GM18498 (cell line): ENCODE data around the gene PDILT.

ENCODE experiments used
- ATAC-seq: cut with Tn5 transposase; IDR thresholded peaks from one replicate; pipeline ENCODE4 v1.9.1; 2021; ENCODE audit warnings: mild to moderate bottlenecking, moderate library complexity; ENCODE audit not compliant: unreplicated experiment

PDILT gene

DNA sequence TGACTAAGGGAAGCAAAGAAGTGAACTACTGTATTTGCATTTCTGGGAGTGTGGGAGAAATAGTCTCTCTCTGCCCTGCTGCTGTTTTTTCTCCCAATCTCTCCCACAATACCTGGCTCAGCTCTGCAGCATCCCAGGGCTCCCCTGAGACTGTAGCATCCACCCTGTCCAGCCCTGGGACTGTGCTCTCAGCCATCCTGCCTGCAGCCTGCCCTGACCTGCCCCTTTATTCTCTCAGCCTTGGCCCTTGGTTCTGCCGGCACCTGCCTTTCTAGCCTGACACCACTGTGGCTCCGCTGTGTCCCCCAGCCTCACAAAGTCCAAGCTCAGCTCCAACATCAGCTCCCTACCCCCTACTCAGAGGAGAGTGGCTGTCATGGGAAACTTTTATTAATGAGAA, 1.9 kb downstream of the PDILT start:
- no peak for ATAC-seq

DNA sequence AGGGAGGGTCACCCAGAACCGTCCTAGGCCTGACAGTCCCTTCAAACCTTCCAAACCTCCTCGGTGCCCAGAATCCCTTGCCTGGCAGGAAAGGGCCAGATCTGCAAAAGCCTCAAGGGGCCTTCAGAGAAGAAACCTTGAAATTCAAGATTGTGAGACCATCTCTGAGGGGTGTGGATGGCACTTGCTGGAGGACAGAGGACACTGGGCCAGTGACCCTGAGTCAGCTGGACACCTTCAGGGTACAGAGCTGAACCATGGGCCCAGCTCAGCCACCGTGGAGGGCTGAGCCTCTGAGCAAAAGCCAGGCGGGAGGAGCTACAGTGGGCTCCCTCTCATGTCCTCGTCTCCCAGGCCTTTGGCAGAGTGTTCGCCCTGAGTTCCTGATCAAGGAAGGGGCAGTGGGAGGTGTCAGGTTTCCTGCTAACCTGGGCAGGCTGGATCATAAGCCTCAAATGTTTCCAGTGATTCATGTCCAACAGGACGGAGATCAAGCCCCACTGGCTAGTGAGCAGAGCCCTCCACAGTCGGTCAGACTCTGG, 3.0 kb downstream of the PDILT start:
- ATAC-seq, result no peak

DNA sequence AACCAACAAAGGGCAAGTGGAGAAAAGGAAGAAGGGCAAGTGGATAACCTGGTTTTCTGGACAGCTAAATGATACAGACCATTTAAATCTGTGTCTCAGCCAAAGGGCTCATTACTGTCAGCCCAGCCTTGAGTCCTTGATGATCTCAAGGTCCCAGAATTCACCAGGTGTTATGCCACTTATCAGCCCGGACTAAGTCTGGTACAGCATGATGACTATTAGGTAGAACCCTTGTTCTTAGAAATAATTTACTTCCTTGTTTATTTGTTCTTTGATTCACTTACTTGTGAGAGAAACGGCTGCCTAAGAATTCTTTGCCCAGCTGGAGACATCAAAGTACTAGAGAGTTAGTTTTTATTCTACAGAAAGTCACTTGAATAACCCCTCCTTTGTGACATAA, 3.5 kb downstream of the PDILT start:
- no peak for ATAC-seq

DNA sequence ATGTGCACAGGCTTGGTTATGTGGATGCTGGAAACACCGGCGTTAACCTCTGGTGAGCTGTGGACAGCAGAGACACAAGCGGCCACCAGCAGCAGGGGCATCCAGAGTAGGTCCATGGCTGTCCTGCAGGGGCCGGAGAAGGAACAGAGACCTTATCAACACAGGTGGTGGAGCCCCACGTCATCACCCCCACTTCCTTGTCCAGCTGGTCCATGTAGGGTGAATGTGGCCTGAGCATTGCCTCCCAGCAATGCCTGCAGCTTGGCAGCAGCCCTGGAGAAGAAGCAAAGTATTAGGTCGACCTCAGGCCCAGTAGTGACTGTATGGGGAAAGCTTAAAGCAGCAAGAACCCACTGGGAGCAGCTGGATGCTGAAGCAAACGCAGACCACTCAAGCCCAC, 5.4 kb downstream of the PDILT start:
- ATAC-seq, result no peak

DNA sequence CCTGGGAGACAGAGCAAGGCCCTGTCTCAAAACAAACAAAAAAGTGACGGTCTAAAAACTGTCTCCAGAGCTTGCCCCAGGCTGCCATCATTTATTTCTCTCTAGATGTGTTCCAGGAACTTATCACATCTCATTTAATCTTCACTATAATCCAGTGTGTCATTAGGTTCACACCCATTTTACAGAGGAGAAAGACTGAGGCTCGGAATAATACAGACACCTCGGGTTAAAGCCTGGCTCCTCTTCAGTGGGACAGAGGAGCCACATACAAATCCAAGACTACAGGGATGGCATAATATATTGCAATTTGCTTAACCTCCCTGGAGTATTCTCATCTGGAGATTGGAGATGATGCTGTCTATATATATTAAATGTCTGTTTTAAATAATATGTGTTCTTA, 5.9 kb downstream of the PDILT start:
- ATAC-seq, result no peak

DNA sequence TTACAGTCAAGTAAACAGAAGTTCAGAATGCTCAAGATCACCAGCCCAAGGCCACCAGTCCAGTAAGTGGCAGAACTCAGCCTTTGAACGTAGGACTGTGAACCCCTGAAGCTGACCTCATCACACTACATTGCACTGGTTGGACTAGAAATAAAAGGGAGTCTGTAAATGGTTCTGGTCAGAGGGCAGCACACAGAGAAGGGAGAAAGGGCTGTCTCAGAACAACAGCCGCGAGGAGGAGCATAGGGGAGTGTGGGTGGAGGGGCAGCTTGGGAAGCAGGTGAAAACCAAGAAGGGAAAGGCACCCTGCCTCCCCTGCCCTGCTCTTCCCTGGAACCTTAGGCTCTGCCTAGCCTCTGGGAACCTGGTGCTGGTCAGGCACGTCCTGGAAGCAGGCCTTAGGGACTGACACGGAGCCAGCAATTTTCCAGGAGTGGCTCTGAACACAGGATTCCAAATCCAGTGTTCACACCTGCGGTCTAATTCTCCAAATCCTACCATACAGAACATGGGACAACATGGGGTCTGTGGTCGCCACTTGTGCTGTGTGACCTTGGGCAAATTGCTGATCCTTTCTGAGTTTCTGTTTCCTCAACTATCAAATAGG, 7.0 kb downstream of the PDILT start:
- ATAC-seq, result no peak

DNA sequence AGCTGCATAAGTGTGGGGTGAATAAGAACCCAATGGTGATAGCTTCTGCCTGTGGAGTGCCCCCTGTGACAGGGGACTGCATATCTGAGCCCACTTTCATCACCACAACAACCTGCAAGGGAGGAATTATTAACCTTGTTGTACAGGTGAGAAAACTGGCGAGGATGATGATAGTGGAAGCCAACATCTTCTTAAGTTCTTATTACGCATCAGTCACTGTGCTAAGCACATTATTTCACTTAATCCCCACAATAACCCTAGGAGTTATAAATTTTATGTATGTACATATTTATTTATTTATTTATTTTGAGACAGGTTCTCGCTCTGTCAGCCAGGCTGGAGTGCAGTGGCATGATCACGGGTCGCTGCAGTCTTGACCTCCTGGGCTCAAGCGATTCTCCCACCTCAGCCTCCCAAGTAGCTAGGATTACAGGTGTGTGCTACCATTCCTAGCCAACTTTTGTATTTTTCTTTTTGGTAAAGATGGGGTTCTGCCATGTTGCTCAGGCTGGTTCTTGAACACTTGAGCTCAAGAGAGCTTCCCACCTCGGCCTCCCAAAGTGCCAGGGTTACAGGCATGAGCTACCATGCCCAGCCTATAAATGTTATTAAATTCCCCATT, 7.6 kb downstream of the PDILT start:
- no peak for ATAC-seq

DNA sequence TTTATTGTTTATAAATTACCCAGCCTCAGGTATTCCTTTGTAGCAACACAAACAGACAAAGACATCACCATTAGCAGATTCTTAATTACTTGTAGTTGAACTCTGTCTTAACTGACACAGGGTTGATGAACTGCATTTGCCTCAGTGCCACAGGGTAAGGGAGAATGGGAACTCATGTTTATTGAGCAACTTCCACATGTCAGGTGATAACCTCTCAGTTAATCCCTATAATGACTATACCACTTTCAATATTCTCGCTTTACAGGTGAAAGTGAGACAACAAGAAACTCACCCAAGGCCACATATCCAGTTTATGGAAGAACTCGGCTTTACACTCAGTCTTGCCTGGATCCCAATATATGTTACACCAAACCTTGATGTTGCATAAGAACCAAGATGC, 8.6 kb downstream of the PDILT start:
- ATAC-seq, result no peak

DNA sequence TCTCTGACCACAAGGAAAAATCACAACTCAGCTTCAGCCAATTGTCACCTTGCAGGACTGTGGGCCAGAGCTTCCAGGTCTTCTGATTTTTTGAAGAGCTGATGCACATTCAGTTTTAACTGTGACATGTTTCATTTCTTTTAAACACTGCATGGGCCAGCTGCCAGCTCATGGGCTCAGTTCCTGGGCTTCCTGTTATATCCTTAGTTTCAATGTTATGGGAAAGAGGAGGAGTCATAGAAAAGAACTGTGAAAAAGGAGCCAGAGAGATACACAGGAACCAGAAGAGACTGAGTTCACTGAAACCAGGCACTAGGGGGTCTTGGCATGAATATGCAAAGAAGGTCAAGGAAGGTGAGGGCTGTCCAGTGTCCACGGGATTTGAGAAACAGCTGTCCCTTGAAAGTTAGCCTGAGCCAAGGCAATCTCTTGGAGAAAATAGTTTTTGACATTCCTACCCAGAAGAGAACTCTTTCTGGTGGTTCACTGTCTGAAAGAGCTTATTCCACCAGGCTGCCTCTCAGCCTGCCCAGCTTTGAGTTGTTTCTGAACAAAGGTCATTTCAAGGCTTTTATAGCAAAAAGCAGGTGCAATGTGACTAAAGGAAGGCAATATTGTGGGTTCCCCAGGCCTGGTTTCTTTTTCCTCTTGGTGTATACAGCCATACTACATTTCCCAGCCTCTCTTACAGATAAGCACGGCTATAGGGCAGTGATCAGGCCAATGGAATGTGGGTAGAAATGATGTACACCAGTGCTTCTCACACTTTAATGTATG, 10.5 kb downstream of the PDILT start:
- ATAC-seq, result no peak

DNA sequence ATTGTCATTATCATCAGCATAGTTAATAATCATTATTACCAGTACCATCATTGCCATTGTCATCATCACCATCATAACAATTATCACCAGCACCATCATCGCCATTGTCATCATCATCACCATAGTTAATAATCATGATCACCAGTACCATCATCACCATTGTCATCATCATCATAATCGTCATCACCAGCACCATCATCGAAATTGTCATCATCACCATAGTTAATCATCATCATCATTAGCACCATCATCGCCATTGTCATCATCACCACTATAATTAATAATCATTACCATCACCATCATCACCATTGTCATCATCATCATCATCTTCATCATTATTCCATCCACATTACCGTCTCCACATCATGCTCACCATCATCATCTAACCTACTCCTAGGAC, 13.5 kb downstream of the PDILT start:
- no peak for ATAC-seq

DNA sequence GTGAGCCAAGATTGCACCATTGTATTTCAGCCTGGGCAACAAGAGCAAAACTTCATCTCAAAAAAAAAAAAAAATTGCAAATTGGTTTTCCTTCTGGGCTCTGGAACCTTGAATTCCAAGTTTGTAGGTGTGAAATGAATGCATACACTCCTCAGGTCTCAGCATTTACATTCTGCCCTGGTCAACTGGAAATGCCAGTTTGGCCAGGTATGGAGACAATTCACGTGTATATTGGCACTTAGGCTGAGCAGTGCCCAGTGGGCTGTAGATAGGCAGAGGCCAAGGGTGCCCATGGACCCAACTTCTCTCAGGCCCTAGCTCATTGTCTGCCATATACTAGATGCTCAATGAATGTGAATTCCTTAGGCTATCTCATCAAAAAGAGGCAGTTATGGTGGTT, 15.7 kb downstream of the PDILT start:
- no peak for ATAC-seq

DNA sequence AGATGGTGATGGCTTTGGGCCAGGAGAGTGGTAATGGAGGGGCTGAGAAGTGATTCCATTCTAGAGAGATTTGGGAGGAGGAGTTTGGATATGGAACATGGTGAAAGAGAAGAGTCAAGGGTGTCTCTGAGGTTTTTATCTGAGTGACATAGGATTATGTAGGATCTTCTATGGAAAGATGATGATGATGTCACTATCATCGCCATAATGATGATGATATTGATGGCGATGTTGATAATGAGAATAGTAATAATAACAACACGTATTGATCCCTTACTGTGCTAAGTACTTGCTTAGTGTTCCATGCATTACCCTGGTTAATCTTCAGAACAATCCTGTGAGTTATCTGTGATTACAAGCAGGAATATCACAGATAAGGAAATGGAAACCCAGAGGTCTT, 16.6 kb downstream of the PDILT start:
- no peak for ATAC-seq

DNA sequence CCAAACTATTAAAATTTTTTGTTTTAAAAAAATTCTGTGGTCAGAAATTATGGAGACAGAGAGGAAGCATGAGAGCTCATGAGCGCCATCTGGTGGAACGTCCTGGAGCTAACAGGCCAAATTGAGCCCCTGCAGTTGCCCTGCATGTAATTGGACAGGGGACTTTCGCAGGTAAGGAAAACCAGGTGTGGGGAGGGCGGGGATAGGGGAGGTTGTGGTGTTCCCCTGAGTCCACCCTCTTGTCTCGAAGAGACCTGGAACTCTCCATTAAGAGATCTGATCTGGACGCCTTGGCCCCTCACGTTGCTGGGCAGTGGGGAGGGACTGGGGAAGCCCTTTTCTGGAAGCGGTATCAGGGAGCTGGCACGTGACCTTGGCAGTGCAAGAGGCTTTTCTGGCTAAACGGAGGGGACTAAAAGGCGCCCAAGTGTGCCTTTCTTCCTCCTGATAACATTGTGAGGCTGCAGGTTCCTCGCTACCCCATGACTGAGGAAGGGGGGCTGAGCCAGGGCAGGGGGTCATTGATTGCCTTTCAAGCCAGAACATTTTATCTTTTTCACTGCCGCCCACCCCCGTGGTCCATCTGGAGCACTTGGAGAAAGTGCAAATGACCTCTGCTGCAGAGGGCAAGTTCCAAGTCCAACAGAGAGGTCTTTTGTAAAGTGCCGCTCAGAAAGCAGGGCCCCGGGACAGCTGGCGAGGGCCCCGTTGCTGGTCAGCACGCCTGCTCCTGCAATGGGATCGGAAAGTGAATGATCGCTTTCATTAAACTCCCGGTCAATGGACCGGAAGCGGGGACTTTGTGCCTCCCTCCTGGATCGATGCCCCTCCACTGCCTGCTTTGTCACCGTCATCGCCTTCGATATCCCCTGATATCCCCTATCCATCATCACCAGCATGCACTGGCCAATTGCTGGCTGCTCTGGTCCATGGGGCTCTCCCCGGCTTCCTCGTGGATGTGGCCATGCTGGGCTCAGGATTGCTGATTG, 18.4 kb downstream of the PDILT start:
- ATAC-seq, result no peak

DNA sequence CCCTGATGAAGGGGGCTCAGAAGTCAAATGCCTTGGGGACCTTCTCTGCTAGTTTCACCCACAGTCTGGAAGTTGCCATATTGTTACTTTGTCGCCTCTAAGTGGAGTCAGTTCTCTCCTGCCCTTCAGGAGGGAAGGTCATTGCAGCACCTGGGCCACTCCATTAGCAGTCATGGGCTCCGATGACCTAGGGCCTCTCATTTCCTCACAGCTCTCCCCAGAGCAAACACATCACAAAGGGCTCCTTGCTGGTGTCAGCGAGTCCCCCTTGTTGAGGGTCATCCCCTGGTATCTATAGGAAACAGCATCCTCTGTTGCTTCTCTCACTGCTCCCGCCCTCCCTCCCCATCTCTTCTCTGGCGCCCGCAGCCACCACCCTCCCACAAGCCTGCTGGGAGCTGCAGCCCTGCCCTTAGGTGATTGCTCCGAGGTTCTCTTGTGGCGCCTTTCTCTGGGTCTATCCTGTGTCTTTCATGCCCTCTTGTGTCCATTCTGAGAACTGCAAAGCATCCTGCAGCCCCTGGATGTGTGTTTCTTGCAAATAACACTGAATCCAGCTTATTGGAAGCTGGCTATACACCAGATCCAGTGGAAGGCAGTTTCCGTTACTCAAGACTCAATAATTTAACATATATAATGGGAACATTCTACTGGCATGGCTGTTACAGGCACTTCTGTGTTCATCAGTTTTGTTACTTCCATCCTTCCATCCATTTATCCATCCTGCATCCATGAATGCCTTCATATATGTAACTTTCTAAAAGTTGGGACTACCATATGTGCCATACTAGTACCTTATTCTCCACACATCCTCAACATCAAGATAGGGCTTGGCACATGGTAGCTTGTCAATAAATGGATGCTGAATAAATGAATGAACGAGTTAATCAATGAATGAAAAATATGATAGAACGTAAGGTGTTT, 21.2 kb downstream of the PDILT start:
- ATAC-seq, result peak; percentile 61

DNA sequence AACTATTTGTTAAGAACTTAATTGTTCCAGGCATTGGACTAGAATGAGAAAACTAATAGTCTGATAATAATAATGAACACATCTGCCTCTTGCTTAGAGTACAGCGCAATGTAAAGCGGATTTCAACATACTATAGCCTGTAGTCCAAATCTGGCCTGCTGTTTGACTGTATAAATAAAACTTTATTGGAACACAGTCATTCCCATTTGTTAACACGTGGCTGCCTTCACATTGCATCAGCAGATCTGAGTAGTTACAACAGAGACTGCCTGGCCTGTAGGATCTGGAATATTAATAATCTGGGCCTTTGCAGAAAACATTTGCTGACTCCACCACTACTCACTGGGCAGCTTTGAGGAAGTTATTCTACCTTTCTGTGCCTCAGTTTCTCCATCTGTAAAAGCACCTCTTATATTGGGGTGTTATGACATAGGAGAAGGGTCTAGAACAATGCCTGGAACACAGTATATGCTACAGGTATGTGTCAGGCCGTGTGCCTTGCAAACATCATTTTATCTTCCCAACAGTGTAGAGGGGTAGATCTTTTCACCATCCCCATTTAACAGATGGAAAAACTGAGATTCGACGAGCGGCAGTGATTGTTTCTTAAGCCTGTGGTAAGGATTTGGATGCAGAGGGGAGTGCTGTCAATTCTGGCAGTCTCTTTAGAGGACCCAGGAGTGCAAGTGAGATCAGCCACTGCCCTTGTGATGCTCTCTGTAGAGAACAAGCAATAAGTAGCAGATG, 22.2 kb downstream of the PDILT start:
- ATAC-seq, result no peak

DNA sequence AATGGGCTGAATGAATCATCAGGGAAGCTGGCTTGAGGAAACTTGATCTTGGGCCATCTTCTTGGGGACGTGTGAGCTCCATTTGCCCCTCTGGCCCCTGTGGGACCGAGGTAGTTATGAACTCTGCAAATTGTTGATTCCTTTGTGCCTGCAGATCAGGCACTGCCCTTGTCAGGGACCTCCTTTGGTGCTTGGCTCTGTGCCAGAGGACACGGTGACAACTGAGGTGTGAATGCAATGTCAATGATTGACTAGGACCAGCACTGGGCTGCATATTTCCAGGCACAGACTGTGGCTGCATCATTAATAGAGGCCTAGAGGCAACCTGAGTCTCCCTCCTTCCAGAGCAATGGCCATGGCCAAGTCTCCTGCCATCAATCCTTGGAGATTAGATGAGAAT, 23.8 kb downstream of the PDILT start:
- no peak for ATAC-seq

DNA sequence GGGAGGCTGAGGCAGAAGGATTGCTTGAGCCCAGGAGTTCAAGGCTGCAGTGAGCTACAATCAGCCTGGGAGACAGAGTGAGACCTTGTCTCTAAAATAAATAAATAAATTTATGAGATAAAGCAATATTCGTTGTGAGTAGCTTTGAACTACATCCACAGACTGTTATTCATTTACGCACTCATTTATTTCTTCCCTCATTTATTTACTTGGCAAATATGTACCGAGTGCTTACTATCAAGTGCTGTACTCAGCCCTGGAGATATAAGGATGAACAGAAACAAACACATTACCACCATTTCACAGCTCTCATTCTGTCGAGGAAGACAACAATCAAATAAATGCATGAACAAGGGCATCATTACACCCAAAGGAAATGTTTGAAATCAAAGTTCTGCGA, 27.4 kb downstream of the PDILT start:
- ATAC-seq, result no peak

DNA sequence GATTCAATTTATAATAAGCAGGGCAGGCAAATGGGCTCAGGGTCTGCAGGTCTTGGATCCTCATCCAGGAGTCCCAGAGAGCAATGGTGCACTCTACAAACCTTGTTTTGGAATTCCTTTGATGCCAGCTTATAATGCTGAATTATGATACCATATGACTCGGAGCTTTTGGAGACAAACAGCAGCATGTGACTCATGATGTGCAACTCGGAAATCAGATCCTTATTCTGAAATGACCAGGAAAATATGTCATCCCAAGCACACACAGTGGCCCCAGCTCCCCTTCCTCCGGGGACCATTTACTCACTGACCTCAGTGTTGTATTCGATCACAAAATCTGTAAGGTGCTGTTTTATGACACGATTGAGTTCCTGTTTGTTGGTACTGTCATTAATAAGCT, 31.8 kb downstream of the PDILT start:
- ATAC-seq, result no peak

DNA sequence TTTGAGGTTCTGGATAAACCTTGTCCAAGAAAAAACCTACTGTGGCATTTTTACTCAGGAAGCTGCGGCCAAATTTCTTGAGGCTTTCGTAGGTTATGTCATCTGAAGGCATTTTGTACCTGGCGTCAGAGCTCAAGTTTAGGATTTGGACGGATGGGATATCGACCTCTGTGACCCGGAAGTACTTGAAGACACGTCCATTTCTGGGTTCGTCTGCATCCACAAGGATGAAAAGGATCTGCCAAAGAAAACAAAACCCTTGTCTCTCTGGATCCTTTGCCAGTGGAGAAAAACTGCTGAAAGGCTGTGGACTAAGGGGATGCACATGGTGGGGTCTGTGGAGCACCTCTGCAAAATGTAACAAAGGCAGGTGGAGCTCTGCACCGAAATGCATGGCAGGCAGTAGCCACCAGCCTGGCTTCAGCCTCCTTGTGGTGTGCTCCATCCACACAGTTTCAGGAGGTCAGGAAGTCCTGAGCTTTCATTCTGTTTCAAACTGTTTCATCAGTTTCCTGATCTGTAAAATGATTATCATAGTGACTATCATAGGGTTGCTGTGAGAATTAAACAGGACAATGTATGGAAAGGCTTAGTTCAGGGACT, 35.0 kb downstream of the PDILT start:
- no peak for ATAC-seq
